ENCODE results near the gene VAV2. TPM values are rescaled to one million over a fixed set of nuclear protein-coding genes. Genes with fewer than 3 reads are reported as not detected.

The VAV2 gene
- total RNA-seq, 1 experiment from 2014 or later, result 9.7 TPM

- DNase-seq, result peak; percentile 7
- TF ChIP-seq EZH2 (IDR thresholded peaks at IDR 0.05; ENCODE audit: low read length, unreplicated experiment), result no peak
- TF ChIP-seq EZH2phosphoT487 (IDR thresholded peaks at IDR 0.05; ENCODE audit: borderline replicate concordance, low read length), result no peak
- TF ChIP-seq CTCF (conservative IDR thresholded peaks at IDR 0.05; ENCODE audit: low read depth, low read length), result 0 out of 2 replicates have a peak, but pooled peaks have one; percentile 20
- Histone ChIP-seq H4K20me1 (ENCODE audit: low read length) (no peaks in the 10 kb centered on the region), H3K4me3 (ENCODE audit: low read length) (no peak overlapping the region), H3K9ac (ENCODE audit: low read length) (no peak overlapping the region), H3K79me2 (ENCODE audit: low read length) (no peaks in the 10 kb centered on the region), H3K9me2 (replicated peaks; ENCODE audit: low read length) (no peaks in the 10 kb centered on the region), H3K9me3 (ENCODE audit: low read length) (no peaks in the 10 kb centered on the region), H3K36me3 (ENCODE audit: low read depth, low read length) (no peaks in the 10 kb centered on the region), H3K27me3 (ENCODE audit: low read length) (no peaks in the 10 kb centered on the region), H3K4me2 (ENCODE audit: low read length) (no peak overlapping the region), H3F3A (ENCODE audit: low read length, unreplicated experiment) (no peaks in the 10 kb centered on the region), H3K4me1 (ENCODE audit: insufficient read depth, low read length) (no peaks in the 10 kb centered on the region), H3K27ac (ENCODE audit: low read length) (no peak overlapping the region), H2AFZ (ENCODE audit: low read length) (no peak overlapping the region)
- ATAC-seq, result no peak
- intact Hi-C loops (cut with micrococcal nuclease), result loop anchor here (2.0 kb wide), 1 partner anchor 195 kb away; no protein-coding TSS in a partner anchor
- ChIA-PET POLR2A (ENCODE audit: unreplicated experiment) (no interaction called here), CTCF (interaction anchor here (0.5 to 0.8 kb wide), 2 partner anchors 16 to 30 kb away, joined by 3 read pairs; no protein-coding TSS in a partner anchor)
- BruUV-seq (replicated peaks), result no TSS peak
These were observed 264.7 kb downstream of the VAV2 start for GRCh38 chr9:133727277-133727875.

- Histone ChIP-seq H3K36me3 (ENCODE audit: low read depth, low read length) (no peaks in the 10 kb centered on the region), H4K20me1 (ENCODE audit: low read length) (no peaks in the 10 kb centered on the region), H3K27ac (ENCODE audit: low read length) (no peak overlapping the region), H3K27me3 (ENCODE audit: low read length) (no peaks in the 10 kb centered on the region), H3K4me1 (ENCODE audit: insufficient read depth, low read length) (no peaks in the 10 kb centered on the region), H3K4me3 (ENCODE audit: low read length) (no peak overlapping the region), H3K9me3 (ENCODE audit: low read length) (no peaks in the 10 kb centered on the region), H3K9ac (ENCODE audit: low read length) (no peak overlapping the region), H2AFZ (ENCODE audit: low read length) (no peak overlapping the region), H3K79me2 (ENCODE audit: low read length) (no peaks in the 10 kb centered on the region), H3F3A (ENCODE audit: low read length, unreplicated experiment) (no peaks in the 10 kb centered on the region), H3K9me2 (replicated peaks; ENCODE audit: low read length) (no peaks in the 10 kb centered on the region), H3K4me2 (ENCODE audit: low read length) (no peak overlapping the region)
- no TSS peak for BruUV-seq (replicated peaks)
- ChIA-PET CTCF (interaction anchor here (0.5 to 0.8 kb wide), 2 partner anchors 16 to 31 kb away, joined by 3 read pairs; no protein-coding TSS in a partner anchor), POLR2A (ENCODE audit: unreplicated experiment) (no interaction called here)
- intact Hi-C loops (cut with micrococcal nuclease), result loop anchor here (2.0 kb wide), 1 partner anchor 194 kb away; no protein-coding TSS in a partner anchor
- peak; percentile 86 for ATAC-seq
- TF ChIP-seq EZH2phosphoT487 (IDR thresholded peaks at IDR 0.05; ENCODE audit: borderline replicate concordance, low read length) (no peak), CTCF (conservative IDR thresholded peaks at IDR 0.05; ENCODE audit: low read depth, low read length) (peak; percentile 48)
- DNase-seq, result peak; percentile 63
These were observed 265.5 kb downstream of the VAV2 start for GRCh38 chr9:133726401-133727276.
